ENCODE measurements around the gene PAN2. TPM values are rescaled to one million over a fixed set of nuclear protein-coding genes. Genes with fewer than 3 reads are reported as not detected.

PAN2 gene
- total and polyA plus RNA-seq, 10 of the 15 experiments (the other 5 are each of a cell fraction or from before 2014, with no cell fraction given) = 14.4 to 61.8 (median 34.9) TPM

DNA sequence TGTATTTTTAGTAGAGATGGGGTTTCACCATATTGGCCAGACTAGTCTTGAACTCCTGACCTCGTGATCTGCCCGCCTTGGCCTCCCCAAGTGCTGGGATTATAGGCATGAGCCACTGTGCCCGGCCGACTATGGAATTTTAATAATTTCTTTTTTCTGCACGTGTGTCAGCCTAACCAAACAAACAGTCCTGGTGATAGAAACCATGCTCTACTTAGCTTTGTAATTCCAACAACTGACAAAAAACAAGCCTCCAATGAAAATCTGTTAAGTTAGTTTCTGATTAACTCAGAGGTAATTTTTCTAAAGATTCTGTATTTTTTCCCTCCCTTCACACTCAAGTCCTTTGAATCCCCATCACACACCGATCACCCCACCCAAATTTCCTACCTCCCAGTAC lies 51.8 kb downstream of the PAN2 start:
- ChIA-PET RAD21 (ENCODE audit: unreplicated experiment) (no interaction called here), SMC1A (ENCODE audit: uncharacterized antibody, unreplicated experiment) (no interaction called here), POLR2A (no interaction called here), CTCF (interaction anchor here (0.6 kb wide), 1 partner anchor 175 kb away, joined by 3 read pairs; no protein-coding TSS in a partner anchor)
- no peak for FAIRE-seq
- Histone ChIP-seq H3K79me2 (ENCODE audit: control insufficient read depth, insufficient read depth, low read length) (no peaks in the 10 kb centered on the region; the same call in 1 of the 2 replicates), H3K27me3 (replicated peaks in 1 of 2; ENCODE audit: control insufficient read depth in 2 of 2, insufficient read depth in 2 of 2, low read length in 1 of 2) (no peaks in the 10 kb centered on the region), H3K9me3 (replicated peaks; ENCODE audit: control insufficient read depth, insufficient read depth, low read length) (no peaks in the 10 kb centered on the region), H3K36me3 (ENCODE audit: control insufficient read depth in 2 of 2, insufficient read depth in 2 of 2, low read length in 1 of 2) (peaks cover 6 to 29% of the 10 kb centered on the region in 2 experiments), H4K20me1 (ENCODE audit: control insufficient read depth, insufficient read depth) (no peaks in the 10 kb centered on the region), H3K4me3 (no peak overlapping the region), H3K4me1 (ENCODE audit: control insufficient read depth, insufficient read depth, low read length) (no peaks in the 10 kb centered on the region), H2AFZ (ENCODE audit: control insufficient read depth, low read depth, low read length) (no peak overlapping the region), H3K9ac (ENCODE audit: control insufficient read depth, insufficient read depth, low read length) (no peak overlapping the region), H3K27ac (ENCODE audit: control insufficient read depth, insufficient read depth) (no peak overlapping the region), H3K4me2 (ENCODE audit: control insufficient read depth, insufficient read depth) (no peak overlapping the region)
- in situ Hi-C loops (cut with MboI) (no loop called here), intact Hi-C loops (cut with micrococcal nuclease; ENCODE audit: unreplicated experiment) (no loop called here)
- WGBS (ENCODE audit: insufficient coverage, insufficient replicate concordance, low lambda C conversion rate, missing lambda C conversion rate) = 65% methylated on average over 6 of the region's 6 CpGs
- no TSS peak for BruUV-seq (replicated peaks)
- no peak for DNase-seq (ENCODE audit: low read depth, low spot score)
- ATAC-seq = no peak
- TF ChIP-seq MEF2A (IDR thresholded peaks at IDR 0.05; ENCODE audit: insufficient read depth, low read depth, low read length) (no peak), SUPT20H (IDR thresholded peaks at IDR 0.05; ENCODE audit: borderline replicate concordance, control insufficient read depth, low read depth, low read length) (no peak), NFYA (IDR thresholded peaks at IDR 0.05; ENCODE audit: borderline replicate concordance, low read depth, low read length) (no peak), RELA (IDR thresholded peaks at IDR 0.05; ENCODE audit: borderline replicate concordance, partially characterized antibody) (no peak), CBX3 (IDR thresholded peaks at IDR 0.05; ENCODE audit: borderline replicate concordance, low read depth) (no peak), IRF3 (IDR thresholded peaks at IDR 0.05) (no peak), KLF5 (IDR thresholded peaks at IDR 0.05; ENCODE audit: partially characterized antibody) (no peak), TCF12 (IDR thresholded peaks at IDR 0.05; ENCODE audit: low read depth, low read length) (no peak), BRCA1 (IDR thresholded peaks at IDR 0.05; ENCODE audit: low read depth, low read length) (no peak), YBX1 (IDR thresholded peaks at IDR 0.05) (no peak), TCF3 (IDR thresholded peaks at IDR 0.05; ENCODE audit: borderline replicate concordance, insufficient read depth, low read depth, low read length) (no peak), NBN (IDR thresholded peaks at IDR 0.05) (no peak), ASH2L (IDR thresholded peaks at IDR 0.05; ENCODE audit: borderline replicate concordance, low read depth) (no peak), KAT2A (conservative IDR thresholded peaks at IDR 0.05; ENCODE audit: control insufficient read depth, low read depth, low read length) (no peak)
- TF ChIP-seq, protein P1, sequence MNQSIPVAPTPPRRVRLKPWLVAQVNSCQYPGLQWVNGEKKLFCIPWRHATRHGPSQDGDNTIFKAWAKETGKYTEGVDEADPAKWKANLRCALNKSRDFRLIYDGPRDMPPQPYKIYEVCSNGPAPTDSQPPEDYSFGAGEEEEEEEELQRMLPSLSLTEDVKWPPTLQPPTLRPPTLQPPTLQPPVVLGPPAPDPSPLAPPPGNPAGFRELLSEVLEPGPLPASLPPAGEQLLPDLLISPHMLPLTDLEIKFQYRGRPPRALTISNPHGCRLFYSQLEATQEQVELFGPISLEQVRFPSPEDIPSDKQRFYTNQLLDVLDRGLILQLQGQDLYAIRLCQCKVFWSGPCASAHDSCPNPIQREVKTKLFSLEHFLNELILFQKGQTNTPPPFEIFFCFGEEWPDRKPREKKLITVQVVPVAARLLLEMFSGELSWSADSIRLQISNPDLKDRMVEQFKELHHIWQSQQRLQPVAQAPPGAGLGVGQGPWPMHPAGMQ (IDR thresholded peaks at IDR 0.05; ENCODE audit: borderline replicate concordance) = no peak
- TF ChIP-seq, protein P2, sequence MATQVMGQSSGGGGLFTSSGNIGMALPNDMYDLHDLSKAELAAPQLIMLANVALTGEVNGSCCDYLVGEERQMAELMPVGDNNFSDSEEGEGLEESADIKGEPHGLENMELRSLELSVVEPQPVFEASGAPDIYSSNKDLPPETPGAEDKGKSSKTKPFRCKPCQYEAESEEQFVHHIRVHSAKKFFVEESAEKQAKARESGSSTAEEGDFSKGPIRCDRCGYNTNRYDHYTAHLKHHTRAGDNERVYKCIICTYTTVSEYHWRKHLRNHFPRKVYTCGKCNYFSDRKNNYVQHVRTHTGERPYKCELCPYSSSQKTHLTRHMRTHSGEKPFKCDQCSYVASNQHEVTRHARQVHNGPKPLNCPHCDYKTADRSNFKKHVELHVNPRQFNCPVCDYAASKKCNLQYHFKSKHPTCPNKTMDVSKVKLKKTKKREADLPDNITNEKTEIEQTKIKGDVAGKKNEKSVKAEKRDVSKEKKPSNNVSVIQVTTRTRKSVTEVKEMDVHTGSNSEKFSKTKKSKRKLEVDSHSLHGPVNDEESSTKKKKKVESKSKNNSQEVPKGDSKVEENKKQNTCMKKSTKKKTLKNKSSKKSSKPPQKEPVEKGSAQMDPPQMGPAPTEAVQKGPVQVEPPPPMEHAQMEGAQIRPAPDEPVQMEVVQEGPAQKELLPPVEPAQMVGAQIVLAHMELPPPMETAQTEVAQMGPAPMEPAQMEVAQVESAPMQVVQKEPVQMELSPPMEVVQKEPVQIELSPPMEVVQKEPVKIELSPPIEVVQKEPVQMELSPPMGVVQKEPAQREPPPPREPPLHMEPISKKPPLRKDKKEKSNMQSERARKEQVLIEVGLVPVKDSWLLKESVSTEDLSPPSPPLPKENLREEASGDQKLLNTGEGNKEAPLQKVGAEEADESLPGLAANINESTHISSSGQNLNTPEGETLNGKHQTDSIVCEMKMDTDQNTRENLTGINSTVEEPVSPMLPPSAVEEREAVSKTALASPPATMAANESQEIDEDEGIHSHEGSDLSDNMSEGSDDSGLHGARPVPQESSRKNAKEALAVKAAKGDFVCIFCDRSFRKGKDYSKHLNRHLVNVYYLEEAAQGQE (IDR thresholded peaks at IDR 0.05; ENCODE audit: low read depth, low read length) = no peak
- TF ChIP-seq, protein P3, sequence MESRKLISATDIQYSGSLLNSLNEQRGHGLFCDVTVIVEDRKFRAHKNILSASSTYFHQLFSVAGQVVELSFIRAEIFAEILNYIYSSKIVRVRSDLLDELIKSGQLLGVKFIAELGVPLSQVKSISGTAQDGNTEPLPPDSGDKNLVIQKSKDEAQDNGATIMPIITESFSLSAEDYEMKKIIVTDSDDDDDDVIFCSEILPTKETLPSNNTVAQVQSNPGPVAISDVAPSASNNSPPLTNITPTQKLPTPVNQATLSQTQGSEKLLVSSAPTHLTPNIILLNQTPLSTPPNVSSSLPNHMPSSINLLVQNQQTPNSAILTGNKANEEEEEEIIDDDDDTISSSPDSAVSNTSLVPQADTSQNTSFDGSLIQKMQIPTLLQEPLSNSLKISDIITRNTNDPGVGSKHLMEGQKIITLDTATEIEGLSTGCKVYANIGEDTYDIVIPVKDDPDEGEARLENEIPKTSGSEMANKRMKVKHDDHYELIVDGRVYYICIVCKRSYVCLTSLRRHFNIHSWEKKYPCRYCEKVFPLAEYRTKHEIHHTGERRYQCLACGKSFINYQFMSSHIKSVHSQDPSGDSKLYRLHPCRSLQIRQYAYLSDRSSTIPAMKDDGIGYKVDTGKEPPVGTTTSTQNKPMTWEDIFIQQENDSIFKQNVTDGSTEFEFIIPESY (IDR thresholded peaks at IDR 0.05) = no peak
- TF ChIP-seq, protein P4, sequence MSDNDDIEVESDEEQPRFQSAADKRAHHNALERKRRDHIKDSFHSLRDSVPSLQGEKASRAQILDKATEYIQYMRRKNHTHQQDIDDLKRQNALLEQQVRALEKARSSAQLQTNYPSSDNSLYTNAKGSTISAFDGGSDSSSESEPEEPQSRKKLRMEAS (IDR thresholded peaks at IDR 0.05; ENCODE audit: low read depth, low read length) = no peak
